A172 (cell line): ENCODE results near the gene SMAD4. TPM values are rescaled to one million over a fixed set of nuclear protein-coding genes. Genes with fewer than 3 reads are reported as not detected.
"Not testable (repeated sequence)": the region's sequence is repeated elsewhere in the genome, so short reads cannot be mapped to it uniquely, and the experiment has no call there.

Experiments used
- DNase-seq: peaks from one replicate; pipeline ENCODE4 v3.0.0-alpha.2; 2015; ENCODE audit warnings: low spot score
- total RNA-seq: library from RNA; depleted of rRNA; stranded (reverse); fragments of >200 nt; shearing (Covaris generic); gene quantifications from 2 replicates; pipeline ENCODE4 v1.2.3, GENCODE V29; 2014; rRNA removed

The SMAD4 gene
- total RNA-seq, 1 experiment from 2014 or later, result 71.9 TPM

DNA sequence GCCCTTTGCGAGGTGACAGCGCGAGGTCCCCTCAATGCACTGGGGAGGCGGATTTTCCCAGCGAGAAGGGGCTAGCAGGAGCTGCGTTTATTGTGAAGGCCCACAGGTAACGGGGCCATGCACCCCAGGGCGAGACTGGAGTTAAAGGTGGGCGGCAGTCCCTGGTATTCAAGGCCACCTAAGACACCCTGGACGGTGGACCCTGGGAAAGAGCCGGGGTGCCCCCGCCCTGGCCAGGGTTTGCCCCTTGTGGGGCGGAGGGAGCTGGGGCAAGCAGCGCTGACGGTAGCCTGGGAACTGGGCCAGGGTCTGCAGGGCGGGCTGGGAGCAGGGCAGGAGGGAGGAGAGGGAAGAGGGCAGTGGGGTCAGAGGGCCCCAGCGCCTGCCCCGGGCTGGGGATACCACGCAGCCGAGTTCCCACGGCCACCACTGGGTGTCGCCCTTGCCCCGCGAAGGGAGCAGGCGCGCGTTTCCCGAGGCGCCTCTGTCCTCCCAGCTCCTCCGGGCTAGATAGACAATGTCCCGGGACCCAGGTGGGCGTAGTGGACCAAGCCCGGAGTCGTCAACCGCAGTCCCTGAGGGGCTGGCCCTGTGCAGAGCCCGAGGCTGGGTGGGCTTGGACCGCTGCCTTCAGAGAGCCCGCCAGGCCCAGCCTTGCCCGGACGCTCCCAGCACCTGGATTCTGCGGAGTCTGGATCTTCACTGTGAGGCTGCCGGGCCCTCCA is 80.2 kb downstream of the SMAD4 start:
- peak; percentile 2 for DNase-seq

DNA sequence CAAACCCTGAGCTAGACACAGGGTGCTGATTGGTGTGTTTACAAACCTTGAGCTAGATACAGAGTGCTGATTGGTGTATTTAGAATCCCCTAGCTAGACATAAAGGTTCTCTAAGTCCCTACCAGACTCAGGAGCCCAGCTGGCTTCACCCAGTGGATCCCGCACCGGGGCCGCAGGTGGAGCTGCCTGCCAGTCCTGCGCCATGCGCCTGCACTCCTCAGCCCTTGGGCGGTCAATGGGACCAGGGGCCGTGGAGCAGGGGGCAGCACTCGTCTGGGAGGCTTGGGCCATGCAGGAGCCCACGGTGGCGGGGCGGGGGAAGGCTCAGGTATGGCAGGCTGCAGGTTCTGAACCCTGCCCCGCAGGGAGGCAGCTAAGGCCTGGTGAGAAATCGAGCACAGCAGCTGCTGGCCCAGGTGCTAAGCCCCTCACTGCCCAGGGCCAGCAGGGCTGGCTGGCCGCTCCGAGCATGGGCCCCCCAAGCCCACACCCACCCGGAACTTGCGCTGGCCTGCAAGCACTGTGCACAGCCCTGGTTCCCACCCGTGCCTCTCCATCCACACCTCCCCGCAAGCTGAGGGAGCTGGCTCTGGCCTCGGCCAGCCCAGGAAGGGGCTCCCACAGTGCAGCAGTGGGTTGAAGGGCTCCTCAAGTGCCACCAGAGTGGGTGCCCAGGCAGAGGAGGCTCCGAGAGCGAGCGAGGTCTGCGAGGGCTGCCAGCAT is 81.8 kb downstream of the SMAD4 start:
- not testable (repeated sequence) for DNase-seq

DNA sequence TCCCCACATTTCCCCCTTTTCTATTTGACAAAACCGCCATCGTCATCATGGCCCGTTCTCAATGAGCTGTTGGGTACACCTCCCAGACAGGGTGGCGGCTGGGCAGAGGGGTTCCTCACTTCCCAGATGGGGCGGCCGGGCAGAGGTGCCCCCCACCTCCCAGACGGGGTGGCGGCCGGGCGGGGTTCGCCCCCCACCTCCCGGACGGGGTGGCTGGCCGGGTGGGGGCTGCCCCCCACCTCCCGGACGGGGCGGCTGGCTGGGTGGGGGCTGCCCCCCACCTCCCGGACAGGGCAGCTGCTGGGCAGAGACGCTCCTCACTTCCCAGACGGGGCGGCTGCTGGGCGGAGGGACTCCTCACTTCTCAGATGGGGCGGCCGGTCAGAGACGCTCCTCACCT is 87.0 kb downstream of the SMAD4 start:
- DNase-seq, result not testable (repeated sequence)

DNA sequence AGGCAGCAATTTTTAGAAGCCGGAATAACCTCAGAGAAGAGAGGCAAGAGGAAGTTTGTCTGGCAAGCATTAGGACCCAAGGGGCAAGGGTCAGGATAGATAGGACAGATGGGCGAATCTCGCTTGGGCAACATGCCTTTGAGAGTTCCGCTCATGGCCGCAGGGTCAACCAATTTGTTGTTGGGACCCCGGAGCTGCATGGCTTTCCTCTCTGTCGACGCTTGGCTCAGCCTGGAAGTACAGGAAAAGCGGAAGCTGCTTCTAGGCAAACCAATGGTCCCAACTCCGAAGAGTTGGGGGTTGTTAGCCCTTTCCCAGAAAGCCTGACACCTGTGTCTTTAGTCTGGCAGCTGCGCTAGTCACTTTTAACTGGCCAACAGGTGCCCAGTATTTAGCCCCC is 89.5 kb downstream of the SMAD4 start:
- not testable (repeated sequence) for DNase-seq

DNA sequence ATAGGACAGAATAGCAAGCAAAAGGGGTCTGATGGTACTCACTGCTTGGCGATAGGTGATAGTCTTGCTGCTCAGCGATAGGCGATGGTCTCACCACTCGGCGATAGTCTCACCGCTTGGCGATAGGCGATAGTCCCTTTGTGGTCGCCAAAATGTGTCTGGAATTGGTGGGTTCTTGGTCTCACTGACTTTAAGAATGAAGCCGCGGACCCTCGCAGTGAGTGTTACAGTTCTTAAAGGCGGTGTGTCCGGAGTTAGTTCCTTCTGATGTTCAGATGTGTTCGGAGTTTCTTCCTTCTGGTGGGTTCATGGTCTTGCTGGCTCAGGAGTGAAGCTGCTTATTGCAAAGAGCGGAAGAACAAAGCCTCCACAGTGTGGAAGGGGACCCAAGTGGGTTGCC is 90.0 kb downstream of the SMAD4 start:
- DNase-seq, result not testable (repeated sequence)

DNA sequence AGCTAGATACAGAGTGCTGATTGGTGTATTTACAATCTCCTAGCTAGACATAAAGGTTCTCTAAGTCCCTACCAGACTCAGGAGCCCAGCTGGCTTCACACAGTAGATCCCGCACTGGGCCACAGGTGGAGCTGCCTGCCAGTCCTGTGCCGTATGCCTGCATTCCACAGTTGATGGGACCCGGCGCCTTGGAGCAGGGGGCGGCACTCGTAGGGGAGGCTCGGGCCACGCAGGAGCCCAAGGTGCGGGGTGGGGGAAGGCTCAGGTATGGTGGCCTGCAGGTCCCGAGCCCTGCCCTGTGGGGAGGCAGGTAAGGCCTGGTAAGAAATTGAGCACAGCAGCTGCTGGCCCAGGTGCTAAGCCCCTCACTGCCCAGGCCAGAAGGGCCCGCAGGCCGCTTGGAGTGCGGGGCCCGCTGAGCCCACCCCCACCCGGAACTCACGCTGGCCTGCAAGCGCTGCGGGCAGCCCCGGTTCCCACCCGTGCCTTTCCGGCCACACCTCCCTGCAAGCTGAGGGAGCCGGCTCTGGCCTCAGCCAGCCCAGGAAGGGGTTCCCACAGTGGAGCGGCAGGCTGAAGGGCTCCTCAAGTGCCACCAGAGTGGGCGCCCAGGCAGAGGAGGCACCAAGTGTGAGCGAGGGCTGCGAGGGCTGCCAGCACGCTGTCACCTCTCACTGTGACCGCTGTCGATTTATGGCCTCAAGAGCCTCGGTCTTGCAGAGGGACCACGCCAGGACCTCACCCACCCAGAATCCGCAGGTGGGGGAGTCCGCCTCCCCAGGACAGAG is 91.0 kb downstream of the SMAD4 start:
- no peak for DNase-seq

DNA sequence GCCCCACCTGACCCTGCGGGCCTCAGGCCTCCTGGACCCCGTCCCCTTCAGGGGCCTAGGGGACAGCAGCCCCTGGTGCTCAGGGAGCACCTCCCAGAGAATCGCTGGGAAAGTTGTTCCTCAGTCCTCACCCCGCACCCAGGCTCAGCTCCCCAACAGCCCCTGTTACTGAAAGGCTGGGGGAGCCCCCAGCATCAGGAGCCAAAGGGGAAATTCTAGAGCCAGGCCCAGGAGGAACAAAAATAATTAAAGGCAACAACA is 91.5 kb downstream of the SMAD4 start:
- no peak for DNase-seq

DNA sequence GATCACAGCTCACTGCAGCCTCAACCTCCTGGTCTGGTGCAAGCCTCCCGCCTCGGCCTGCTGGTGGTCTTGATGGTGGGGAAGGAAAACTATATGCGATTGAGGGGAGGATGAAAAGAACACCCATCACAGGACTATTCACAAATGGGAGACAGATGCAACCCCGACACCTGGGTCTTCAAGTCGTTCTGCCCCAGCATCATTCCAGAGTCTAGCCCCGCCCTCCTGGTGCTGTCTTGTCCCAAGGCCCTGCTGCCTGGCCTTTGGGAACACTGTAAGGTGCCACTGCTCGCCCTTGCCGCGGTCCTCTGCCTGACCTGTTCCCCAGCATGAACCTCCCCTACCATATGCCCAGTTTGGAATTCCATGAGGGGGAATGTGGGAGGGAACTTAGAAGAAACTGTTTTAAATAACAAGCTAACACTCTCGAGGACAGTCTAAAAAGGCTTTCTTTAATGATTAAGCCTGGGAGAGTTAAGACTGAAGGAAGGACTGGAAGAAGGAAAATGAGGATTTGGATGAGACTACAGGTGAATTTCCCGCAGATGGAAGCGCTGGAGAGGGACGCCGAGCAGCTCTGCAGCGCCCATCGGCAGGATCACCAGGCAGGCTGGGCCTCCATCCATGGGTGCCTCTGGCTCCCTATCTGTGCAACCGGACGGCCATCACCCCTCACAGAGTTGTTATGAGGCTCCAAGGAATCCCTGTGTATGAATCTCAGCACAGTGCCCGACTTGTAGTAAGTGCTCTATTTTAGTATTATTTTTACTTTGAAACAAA is 92.4 kb downstream of the SMAD4 start:
- no peak for DNase-seq

DNA sequence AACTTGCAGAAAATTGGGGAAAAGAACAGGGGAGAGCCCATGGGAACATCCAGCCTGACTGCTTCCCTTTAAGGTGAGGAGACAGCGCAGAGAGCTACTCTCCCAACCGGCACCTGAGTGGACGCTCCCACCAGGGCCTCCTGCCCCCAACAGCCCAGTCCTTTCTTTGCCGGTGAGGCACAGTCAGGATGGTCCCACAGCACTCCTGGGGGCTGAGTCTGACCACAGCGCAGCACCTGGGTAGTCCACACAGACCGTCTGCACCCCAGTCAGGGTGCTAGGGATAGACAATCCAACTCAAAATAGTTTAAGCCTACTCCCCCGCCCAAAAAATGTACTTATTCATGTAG is 93.0 kb downstream of the SMAD4 start:
- no peak for DNase-seq

DNA sequence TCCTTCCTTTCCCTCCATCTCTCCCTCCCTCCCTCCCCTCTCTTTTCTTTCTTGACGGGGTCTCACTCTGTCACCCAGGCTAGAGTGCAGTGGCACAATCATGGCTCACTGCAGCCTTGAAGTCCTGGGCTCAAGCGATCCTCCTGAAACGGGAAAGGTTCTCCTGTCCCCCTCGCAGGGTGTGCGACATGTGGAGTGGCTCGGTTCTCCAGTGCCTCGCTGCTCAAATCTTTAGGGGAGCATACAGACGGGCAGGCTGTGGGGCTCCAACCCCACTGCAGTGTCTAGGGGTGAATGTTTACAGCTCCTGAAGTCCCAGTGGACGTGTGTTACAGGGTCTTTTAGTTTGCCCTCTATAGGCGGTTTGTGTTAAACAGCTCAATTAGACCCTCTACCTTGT is 93.5 kb downstream of the SMAD4 start:
- no peak for DNase-seq

DNA sequence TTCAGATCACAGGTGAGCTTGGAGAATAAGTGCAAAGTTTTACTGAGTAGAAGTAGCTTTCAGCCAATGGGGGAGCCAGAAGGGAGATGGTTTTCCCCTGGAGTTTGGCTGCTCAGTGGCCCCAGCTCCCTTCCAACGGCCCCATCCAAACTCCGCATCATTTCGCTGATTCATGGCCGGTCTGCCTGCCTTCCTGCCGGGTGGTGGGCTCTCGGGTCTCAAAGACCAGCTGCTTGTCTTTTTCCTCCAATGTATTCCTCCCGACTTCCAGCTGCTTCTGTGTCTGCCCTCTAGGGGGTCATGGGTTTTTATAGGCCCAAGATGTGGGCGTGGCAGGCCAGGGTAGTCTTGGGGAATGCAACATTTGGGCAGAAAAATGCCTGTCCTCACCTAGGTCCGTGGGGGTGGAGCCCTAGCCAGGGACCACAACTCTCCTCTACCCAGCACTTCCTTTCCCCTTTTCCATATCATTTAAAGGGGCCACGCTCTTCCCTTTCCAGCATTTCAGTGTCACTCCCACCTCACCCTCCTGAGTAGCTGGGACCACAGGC is 94.0 kb downstream of the SMAD4 start:
- DNase-seq, result no peak

DNA sequence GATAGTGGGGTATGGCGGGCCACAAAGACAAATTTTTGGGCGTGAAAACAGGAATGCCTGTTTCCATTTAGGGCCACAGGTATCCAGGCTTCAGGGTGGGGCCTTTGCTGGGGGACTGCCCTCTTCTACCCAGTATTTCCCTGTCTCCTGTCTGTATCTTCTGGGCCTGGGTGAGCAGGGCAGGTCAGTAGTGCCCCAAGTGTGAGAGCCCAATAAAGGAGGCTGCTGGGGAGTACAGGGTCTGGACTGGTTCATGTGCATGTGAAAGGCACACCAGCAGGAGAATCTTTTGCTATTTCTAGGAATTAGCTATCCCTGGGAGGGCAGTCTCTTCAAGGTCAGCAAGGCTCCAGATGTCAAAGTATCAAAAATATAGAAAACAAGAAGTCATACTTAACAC is 96.0 kb downstream of the SMAD4 start:
- no peak for DNase-seq

DNA sequence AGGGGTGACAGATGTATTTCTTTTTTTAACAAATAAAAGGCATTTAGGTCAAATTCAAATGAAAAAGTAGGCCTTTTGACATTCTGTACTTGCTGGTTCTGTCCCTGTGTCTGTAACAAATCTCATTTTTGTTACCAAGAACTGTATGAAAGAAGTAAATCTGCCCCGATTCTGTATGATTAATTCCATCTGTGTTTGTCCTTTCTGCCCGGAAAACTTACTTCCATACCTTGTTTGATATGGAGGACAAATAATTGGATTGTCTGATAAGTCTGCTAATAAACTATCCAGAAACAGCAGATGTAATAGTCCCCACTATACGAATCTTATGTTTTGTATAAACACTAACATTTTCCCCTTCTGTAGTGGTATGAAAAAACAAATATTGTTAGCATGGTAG is 97.7 kb downstream of the SMAD4 start:
- no peak for DNase-seq

DNA sequence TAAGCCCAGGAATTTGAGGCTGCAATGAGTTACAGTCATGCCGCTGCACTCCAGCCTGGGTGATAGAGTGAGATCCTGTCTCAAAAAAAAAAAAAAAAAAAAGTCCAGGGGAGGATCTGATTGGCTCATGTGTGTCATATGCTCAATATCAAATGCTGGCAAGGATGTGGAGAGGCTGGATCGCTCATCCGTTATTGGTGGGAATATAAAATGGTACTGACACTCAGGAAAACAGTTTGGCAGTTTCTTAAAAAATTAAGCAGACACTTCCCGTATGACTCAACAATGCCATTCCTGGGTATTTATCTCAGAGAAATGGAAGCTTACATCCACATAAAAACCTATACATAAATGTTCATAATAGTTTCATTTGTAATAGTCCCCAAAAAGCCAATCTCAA is 98.5 kb downstream of the SMAD4 start:
- DNase-seq, result peak; percentile 17

DNA sequence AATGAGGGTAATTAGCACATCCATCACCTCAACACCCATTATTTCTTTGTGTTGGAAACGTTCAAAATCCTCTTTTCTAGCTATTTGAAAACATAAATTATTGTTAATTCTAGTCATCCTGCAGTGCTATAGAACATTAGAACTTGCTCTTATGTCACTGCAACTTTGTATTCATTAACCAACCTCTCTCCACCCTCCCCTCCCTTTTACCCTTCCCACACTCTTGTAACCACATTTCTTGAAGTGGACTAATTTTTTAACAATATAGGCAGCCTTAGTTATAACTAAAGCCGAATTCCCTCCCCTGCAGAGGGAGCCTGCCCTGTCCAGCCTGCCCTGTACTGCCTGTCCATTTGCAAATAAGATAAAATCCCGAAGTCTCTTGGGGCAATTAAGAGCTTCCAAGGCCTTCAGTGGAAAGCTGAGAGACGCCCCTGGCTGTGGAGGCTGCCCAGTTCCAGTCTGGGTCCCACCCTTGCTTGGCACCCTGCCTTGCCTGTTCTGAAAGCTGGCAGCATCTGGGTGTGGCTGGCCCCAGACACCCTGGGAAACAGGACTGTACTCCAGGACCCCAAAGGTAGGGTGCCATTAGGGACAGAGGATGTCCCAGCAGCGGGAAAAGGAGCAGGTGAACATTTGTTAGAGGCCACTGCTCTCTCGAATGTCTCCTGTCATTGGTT is 102.4 kb downstream of the SMAD4 start:
- DNase-seq, result no peak

DNA sequence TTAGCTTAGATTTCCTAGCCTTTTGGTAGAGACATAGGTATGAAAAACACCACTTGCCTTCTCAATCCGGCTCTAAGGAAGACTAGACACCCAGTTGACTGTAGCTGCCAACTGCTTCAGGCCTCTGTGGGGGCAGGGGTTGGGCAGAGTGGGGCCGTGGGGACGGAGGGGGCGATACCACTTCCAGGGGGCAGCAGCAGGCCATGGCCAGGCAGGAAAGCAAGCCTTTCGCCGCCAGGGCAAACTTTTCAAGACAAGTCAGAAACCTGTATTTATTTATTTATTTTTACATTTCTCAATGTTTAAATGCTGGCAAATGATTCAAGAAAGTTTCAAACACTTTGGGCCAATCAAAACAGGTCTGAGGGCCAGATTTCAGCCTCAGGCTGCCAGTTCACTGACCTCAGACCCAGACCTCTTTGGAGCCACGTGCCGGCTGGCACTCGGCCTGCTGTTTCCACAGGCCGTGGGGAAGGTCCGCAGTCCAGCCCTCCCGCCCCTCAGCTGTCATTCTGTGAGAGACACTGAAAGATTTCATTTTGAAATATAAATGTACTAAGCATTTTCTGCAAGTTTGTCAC is 103.7 kb downstream of the SMAD4 start:
- no peak for DNase-seq

Other genes with a start within 250 kb of the SMAD4 start
- 0.03 TPM in 1 of 2 replicates, not detected in the other for gene MRO, start 210.2 kb upstream of the SMAD4 start, total RNA-seq
- gene ME2, start 151.1 kb upstream of the SMAD4 start, total RNA-seq, result 62.4 and 67.7 TPM in 2 replicates
- 8.1 and 11.6 TPM in 2 replicates for gene ELAC1, start 62.2 kb upstream of the SMAD4 start, total RNA-seq
- 32.8 and 33.6 TPM in 2 replicates for gene MEX3C, start 167.5 kb downstream of the SMAD4 start, total RNA-seq